ENCODE data around the gene MROH2B. TPM values are rescaled to one million over a fixed set of nuclear protein-coding genes. Genes with fewer than 3 reads are reported as not detected.
A peak's percentile ranks its signal among the peaks of the same experiment; 100 is the strongest.

Gene MROH2B
- total RNA-seq, 1 donor from 2014 or later, result not detected

DNA sequence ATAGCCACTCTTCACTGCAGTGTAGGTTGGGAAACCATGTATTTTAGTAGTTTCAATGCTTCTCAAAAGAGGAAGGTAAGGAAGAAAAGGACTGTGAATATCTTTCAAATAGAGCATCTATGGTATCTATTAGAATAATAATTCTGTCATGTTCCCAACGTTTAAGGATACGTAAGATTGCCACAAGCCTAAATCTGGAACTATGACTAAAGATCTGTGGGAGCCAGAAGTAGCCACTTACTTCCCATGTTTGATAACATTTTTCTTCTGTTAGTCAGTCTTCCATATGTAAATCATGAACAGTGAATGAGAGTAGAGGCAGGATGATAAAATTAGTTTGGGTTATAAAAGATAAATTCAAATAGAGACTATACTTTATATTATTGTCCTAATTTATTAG lies 16.3 kb upstream of the MROH2B start:
- FAIRE-seq (no peak), DNase-seq (ENCODE audit: low read depth) (peak; percentile 39)
- Histone ChIP-seq H3K4me3 (ENCODE audit: low read depth, low read length) (no peak overlapping the region), H3K27me3 (ENCODE audit: control insufficient read depth, insufficient read depth, low read length) (no peaks in the 10 kb centered on the region), H3K36me3 (ENCODE audit: control insufficient read depth, insufficient read depth, low read length) (no peaks in the 10 kb centered on the region)
- no peak for TF ChIP-seq CTCF (IDR thresholded peaks at IDR 0.05; ENCODE audit: insufficient read depth, low read length, severe bottlenecking)

DNA sequence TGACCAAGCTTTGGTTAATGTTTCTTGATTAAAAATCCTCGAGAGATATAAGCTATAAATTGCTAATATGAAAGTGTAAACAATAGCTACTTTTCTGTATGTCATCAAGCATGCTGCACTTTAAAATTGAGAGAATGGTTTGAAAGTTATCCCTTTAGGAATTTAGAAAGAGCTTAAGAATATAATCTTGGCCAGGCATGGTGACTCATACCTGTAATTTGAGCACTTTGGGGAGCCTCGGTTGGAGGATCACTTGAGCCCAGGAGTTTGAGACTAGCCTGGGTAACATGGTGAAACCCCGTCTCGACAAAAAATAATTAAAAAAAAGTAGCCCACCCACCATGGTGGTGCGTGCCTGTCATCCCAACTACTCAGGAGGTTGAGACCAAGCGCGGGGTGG lies 12.2 kb upstream of the MROH2B start:
- TF ChIP-seq CTCF (IDR thresholded peaks at IDR 0.05; ENCODE audit: insufficient read depth, low read length, severe bottlenecking), result no peak
- Histone ChIP-seq H3K36me3 (ENCODE audit: control insufficient read depth, insufficient read depth, low read length) (no peaks in the 10 kb centered on the region), H3K27me3 (ENCODE audit: control insufficient read depth, insufficient read depth, low read length) (no peaks in the 10 kb centered on the region), H3K4me3 (ENCODE audit: low read depth, low read length) (no peak overlapping the region)
- DNase-seq (ENCODE audit: low read depth) (no peak), FAIRE-seq (no peak)

DNA sequence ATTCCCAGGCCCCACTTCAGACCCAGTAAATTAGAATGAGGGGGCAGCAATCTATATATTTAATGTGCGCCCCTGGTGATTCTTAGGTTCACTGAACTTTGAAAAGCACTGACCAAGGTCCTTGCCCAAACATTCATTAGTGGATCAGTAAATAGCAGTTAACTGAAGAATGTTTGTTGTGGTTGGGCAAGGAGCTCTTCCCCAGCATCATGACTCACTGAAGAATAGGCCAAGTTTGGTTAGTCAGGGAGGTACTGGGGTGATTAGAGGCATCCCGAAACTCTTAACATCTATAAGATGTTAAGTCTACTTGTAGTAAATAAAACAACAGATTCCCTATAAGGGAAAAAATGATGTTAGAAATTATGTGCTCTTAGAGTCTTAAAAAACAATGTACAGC lies 833 bp upstream of the MROH2B start:
- H3K4me3 ChIP-seq (ENCODE audit: low read depth, low read length), result no peak overlapping the region
- FAIRE-seq (no peak), DNase-seq (ENCODE audit: low read depth) (peak; percentile 23)
- TF ChIP-seq CTCF (IDR thresholded peaks at IDR 0.05; ENCODE audit: insufficient read depth, low read length, severe bottlenecking), result no peak
- H3K27me3 ChIP-seq (ENCODE audit: control insufficient read depth, insufficient read depth, low read length), result no peaks in the 10 kb centered on the region
- no peaks in the 10 kb centered on the region for H3K36me3 ChIP-seq (ENCODE audit: control insufficient read depth, insufficient read depth, low read length)

DNA sequence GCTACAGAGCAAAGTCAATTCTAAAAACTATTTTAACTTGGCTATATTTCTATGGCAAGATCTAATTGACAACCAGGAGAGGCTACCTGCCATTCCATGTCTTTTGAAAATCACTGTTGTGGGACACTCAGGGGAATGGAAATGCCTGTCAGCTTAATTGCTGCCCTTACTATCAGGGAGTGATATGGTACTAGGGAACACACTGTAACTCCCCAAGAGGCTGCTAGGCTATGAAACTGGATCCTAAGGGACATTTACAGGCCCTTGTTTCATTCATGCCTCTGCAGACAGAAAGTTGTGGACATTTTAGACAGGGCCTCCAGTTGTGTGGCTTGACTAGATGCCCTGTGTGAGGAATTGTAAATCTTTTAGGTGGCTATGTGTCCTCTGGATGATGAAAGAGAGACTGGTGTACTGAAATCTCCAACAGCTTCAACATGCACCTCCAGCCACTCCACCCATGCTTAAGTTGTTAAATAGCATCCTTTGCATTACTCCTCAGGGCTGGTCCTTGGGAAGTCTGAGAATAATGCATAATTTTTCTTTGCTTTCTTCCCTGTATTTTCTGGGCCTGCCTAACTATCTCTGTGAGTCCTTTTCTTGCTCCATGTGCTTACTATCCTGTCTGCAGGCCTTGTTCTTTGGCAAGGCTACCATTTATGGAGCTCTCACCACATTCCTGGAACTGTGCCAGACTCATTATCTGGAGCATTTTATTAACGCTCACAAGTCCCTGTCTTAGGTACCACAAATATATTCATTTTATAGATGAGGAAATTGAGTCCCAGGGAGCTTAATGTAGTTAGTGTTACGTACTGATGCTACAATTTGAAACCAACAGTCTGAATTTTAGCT lies 3.2 kb downstream of the MROH2B start:
- DNase-seq (ENCODE audit: low read depth), result no peak
- TF ChIP-seq CTCF (IDR thresholded peaks at IDR 0.05; ENCODE audit: insufficient read depth, low read length, severe bottlenecking), result no peak
- Histone ChIP-seq H3K36me3 (ENCODE audit: control insufficient read depth, insufficient read depth, low read length) (no peaks in the 10 kb centered on the region), H3K27me3 (ENCODE audit: control insufficient read depth, insufficient read depth, low read length) (no peaks in the 10 kb centered on the region), H3K4me3 (ENCODE audit: low read depth, low read length) (no peak overlapping the region)
- no peak for FAIRE-seq

- no peaks in the 10 kb centered on the region for H3K27me3 ChIP-seq (ENCODE audit: control insufficient read depth, insufficient read depth, low read length)
- H3K36me3 ChIP-seq (ENCODE audit: control insufficient read depth, insufficient read depth, low read length), result no peaks in the 10 kb centered on the region
- FAIRE-seq (no peak), DNase-seq (ENCODE audit: low read depth) (no peak)
- H3K4me3 ChIP-seq (ENCODE audit: low read depth, low read length), result no peak overlapping the region
- TF ChIP-seq CTCF (IDR thresholded peaks at IDR 0.05; ENCODE audit: insufficient read depth, low read length, severe bottlenecking), result no peak
These were observed 5.3 kb downstream of the MROH2B start for GRCh38 chr5:41065691-41066335.
